ENCODE results near the gene RSAD1. TPM values are rescaled to one million over a fixed set of nuclear protein-coding genes. Genes with fewer than 3 reads are reported as not detected.
A peak's percentile ranks its signal among the peaks of the same experiment; 100 is the strongest.

RSAD1 gene
- total RNA-seq, 1 experiment from 2014 or later: 18.7 TPM

GRCh38 chr17:50493744-50494143 is 15.1 kb downstream of the RSAD1 start:
- no peak for DNase-seq (ENCODE audit: low spot score)

- no peak for DNase-seq (ENCODE audit: low spot score)
Observed at GRCh38 chr17:50495217-50495823, 16.7 kb downstream of the RSAD1 start.

DNA sequence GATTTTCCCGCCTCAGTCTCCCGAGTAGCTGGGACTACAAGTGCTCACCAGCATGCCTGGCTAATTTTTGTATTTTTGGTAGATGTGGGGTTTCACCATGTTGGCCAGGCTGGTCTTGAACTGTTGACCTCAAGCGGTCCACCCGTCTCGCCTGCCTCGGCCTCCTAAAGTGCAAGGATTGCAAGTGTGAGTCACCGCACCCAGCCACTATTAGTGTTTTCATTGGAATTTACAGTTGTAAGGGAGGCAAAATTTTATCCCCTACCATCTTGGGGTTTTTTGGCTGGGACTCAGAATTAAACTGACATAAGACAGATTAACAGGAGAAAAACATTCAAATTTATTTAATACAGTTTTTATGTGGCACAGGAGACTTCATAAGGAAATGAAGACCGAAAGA is 17.3 kb downstream of the RSAD1 start:
- DNase-seq (ENCODE audit: low spot score): no peak

DNA sequence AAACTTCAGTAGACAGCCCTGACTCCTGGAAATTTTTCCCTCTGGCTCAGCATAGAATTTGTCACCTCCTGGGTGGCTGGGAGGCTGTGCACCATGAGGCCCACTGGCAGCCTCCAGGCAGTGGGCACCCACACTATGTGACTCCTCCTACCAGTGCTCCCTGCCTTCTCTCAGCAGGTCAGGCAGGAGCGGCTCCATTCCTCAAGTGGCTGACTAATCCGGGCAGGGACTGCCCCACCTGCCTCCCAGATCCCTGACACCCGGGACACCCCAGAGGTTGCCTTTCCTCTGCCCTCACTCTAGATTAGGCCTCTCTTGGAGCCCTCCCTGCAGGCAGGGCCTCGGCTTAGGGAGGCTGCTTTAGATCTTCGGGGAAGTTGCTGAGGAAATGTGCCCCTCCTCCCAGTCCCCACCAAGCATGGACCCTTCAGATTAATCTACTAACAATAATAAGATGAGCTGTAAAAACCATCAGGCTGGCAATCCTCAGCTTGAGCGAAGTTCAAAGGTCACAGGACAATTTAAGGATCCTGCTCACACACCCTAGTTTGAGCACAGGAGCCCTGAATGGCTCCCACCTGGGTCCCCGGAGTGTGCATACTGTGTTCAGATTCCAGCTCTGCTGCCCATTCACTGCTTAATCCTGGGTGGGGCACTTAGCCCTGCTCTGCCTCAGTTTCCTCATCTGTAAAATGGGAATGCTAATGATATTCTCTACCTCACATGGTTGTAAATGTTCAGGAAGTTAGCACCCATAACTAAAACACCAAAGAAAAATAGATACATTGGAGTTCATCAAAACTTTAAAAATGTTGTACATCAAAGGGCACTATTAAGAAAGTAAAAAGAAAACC is 19.6 kb downstream of the RSAD1 start:
- no peak for DNase-seq (ENCODE audit: low spot score)

GRCh38 chr17:50499270-50499669 is 20.6 kb downstream of the RSAD1 start:
- no peak for DNase-seq (ENCODE audit: low spot score)

GRCh38 chr17:50499721-50500120 is 21.1 kb downstream of the RSAD1 start:
- DNase-seq (ENCODE audit: low spot score): no peak

DNA sequence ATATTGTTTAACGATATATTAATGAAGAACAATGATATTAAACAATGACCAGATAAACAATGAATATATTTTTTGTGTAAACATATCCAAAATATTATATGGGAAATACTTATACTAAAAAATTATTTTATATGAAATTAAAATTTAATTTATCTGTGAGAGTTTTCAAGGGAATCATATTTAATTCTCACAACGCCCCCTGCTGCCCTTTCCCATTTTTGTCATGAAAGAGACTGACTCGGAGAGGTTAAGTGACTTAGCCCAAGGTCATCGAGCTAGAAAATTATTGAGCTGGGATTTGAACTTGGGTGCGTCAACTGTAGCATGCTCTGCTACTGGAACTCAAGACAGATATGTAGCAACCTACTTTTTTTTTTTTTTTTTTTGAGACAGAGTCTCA is 22.4 kb downstream of the RSAD1 start:
- no peak for DNase-seq (ENCODE audit: low spot score)

GRCh38 chr17:50502301-50502990 is 23.8 kb downstream of the RSAD1 start:
- DNase-seq (ENCODE audit: low spot score): no peak

GRCh38 chr17:50505591-50506130 is 27.0 kb downstream of the RSAD1 start:
- DNase-seq (ENCODE audit: low spot score): no peak

GRCh38 chr17:50506298-50506697 is 27.6 kb downstream of the RSAD1 start:
- DNase-seq (ENCODE audit: low spot score): no peak

GRCh38 chr17:50507871-50508572 is 29.4 kb downstream of the RSAD1 start, which contains the start of gene MYCBPAP:
Gene MYCBPAP, plus strand, starts transcription at chr17:50508439. Its CDS starts 236 bp downstream, at chr17:50508675.
- DNase-seq (ENCODE audit: low spot score): no peak

- no peak for DNase-seq (ENCODE audit: low spot score)
Observed at GRCh38 chr17:50508573-50509460, 30.2 kb downstream of the RSAD1 start.

- peak; percentile 45 for DNase-seq (ENCODE audit: low spot score)
Observed at GRCh38 chr17:50511058-50511457, 32.4 kb downstream of the RSAD1 start.

- DNase-seq (ENCODE audit: low spot score): no peak
Observed at GRCh38 chr17:50513495-50513894, 34.8 kb downstream of the RSAD1 start.

- no peak for DNase-seq (ENCODE audit: low spot score)
Observed at GRCh38 chr17:50514388-50514787, 35.7 kb downstream of the RSAD1 start.

DNA sequence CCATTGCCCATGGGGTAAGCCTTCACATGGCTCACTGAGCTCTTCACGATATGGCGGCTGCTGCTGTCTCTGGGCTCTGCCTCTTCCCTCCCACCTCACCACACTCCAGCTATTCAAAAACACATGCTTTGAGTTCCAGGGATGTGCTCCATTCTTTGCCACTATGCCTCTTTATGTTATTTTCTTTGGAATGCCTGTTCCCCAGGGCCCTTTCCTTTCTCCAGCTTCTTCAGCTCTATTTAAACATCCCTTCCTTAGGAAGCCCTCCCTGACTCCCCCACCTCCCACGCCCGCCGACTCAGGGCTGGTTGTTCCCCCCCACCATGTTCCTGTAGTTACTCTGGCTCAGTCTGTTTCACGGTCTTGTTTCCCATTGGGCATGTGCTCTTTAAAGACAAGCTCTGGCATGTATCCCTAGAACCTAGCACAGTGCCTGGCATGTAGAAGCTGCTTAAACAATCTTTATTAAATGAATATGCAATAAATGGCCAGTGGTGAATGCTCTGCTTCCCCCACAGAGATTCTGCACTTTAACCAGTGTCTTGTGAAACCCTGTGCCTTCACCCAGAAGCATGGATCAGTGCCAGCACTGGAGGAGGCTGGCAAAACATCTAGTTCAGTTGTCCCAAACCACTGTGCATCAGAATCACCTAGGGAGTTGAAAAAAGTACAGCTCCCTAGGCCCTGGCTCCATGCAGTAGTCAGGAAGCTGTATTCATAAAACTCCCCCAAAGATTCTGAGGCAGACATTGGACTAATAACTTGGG is 36.5 kb downstream of the RSAD1 start:
- DNase-seq (ENCODE audit: low spot score): no peak

- no peak for DNase-seq (ENCODE audit: low spot score)
Observed at GRCh38 chr17:50517011-50517410, 38.4 kb downstream of the RSAD1 start.

DNA sequence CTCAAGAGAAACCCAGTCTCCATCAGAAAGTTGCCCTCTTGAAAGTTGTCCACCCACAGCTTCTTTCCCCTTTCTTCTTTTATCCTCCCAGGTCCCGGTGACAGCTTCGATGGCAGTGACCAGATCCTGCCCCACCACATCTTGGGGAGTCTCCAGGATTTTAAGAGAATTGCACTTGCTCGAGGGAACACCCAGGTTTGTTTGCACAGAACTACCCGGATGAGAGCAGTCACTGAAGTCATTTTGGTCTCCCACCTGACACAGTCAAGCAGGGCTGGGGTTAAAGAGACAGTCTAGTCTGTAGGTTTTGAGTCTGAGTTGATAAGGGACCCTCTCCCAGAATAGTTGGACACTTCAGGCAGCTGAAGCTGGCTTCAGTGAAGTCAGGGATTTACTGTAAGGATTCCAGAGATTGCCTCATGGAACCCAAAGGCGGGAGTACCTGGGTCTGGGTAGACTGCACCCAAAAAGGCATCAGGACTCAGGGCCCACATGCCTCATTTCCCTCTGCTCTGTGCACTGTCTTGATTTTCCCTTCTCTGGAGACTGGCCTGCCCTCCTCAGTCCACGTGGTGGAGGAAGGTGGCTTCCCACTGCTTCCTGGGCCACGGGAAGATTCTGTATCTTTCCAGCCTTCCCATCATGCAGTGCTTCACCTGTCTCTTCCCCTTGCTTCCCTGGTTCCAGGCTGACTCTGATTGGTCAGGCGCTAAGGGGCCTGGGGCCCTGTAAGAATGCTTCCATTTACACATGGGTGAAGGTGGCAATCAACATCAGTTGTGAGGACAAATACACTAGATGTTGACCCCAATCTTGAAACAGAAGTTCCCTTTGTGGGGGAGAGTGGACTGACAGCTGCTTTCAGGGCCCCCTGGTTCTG is 39.1 kb downstream of the RSAD1 start:
- DNase-seq (ENCODE audit: low spot score): no peak
